Measurements from ENCODE around the gene ADAP1.

Gene ADAP1

GRCh38 chr7:910931-911431, 43.5 kb downstream of the ADAP1 start:
- H3K27ac ChIP-seq (replicated peaks): no peak overlapping the region
- TF ChIP-seq GABPA (IDR thresholded peaks at IDR 0.05; ENCODE audit: low read depth) (no peak), REST (IDR thresholded peaks at IDR 0.05; ENCODE audit: insufficient replicate concordance, low read depth) (no peak), CTCF (IDR thresholded peaks at IDR 0.05; ENCODE audit: insufficient read depth, low read length) (no peak), SPI1 (IDR thresholded peaks at IDR 0.05; ENCODE audit: borderline replicate concordance, low read depth) (no peak), POLR2AphosphoS5 (IDR thresholded peaks at IDR 0.05; ENCODE audit: low read depth) (no peak)
- no peaks in the 10 kb centered on the region for H3K27me3 ChIP-seq (ENCODE audit: insufficient read depth, poor library complexity, severe bottlenecking)
- no peak for DNase-seq (ENCODE audit: low read depth in 1 of 2, low spot score in 1 of 2)
- H3K4me3 ChIP-seq (replicated peaks; ENCODE audit: insufficient read depth, low read length): no peak overlapping the region

- Histone ChIP-seq H3K4me3 (replicated peaks; ENCODE audit: insufficient read depth, low read length) (no peak overlapping the region), H3K27me3 (ENCODE audit: insufficient read depth, poor library complexity, severe bottlenecking) (no peaks in the 10 kb centered on the region), H3K27ac (replicated peaks) (peak overlapping the region; percentile 60)
- DNase-seq (ENCODE audit: low read depth in 1 of 2, low spot score in 1 of 2): no peak
- TF ChIP-seq REST (IDR thresholded peaks at IDR 0.05; ENCODE audit: insufficient replicate concordance, low read depth) (no peak), POLR2AphosphoS5 (IDR thresholded peaks at IDR 0.05; ENCODE audit: low read depth) (no peak), GABPA (IDR thresholded peaks at IDR 0.05; ENCODE audit: low read depth) (no peak), CTCF (IDR thresholded peaks at IDR 0.05; ENCODE audit: insufficient read depth, low read length) (no peak), SPI1 (IDR thresholded peaks at IDR 0.05; ENCODE audit: borderline replicate concordance, low read depth) (no peak)
These were observed 44.0 kb downstream of the ADAP1 start for GRCh38 chr7:910441-910861.

- TF ChIP-seq REST (IDR thresholded peaks at IDR 0.05; ENCODE audit: insufficient replicate concordance, low read depth): no peak
- no peak for TF ChIP-seq GABPA (IDR thresholded peaks at IDR 0.05; ENCODE audit: low read depth)
- no peak for TF ChIP-seq POLR2AphosphoS5 (IDR thresholded peaks at IDR 0.05; ENCODE audit: low read depth)
- TF ChIP-seq SPI1 (IDR thresholded peaks at IDR 0.05; ENCODE audit: borderline replicate concordance, low read depth): peak; percentile 89
- peak overlapping the region; percentile 60 for H3K27ac ChIP-seq (replicated peaks)
- peak; percentile 74 to 92 for DNase-seq (ENCODE audit: low read depth in 1 of 2, low spot score in 1 of 2)
- H3K4me3 ChIP-seq (replicated peaks; ENCODE audit: insufficient read depth, low read length): peak overlapping the region; percentile 24; the same call in 1 of the 2 replicates
- H3K27me3 ChIP-seq (ENCODE audit: insufficient read depth, poor library complexity, severe bottlenecking): no peaks in the 10 kb centered on the region
These were observed 44.8 kb downstream of the ADAP1 start for GRCh38 chr7:909358-910329.
